HG02798 (cell line): Measurements from ENCODE around the gene ALDH7A1.
A peak's percentile ranks its signal among the peaks of the same experiment; 100 is the strongest.
"Not testable (repeated sequence)": the region's sequence is repeated elsewhere in the genome, so short reads cannot be mapped to it uniquely, and the experiment has no call there.

Experiments
- ATAC-seq: cut with Tn5 transposase; IDR thresholded peaks from one replicate; pipeline ENCODE4 v1.9.1; 2021; ENCODE audit warnings: mild to moderate bottlenecking; ENCODE audit not compliant: unreplicated experiment, poor library complexity

The ALDH7A1 gene

DNA sequence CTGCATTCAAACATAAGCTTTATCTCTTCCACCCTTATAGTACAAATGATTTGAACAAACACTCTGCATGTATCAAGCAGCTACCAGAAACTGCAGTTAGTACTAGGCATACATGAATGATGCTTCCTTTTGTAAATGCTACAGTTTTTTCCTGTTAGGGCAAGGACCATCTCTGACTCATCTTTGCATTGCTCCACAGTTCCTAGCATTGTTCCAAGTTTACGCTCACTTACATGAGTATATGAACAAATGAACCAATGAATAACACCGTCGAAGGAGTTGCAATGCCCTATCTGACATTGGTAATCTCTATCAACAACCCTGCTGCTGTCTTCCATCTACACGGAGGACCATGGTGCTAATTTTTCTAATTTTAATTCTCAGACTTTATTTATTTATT lies 2.1 kb upstream of the ALDH7A1 start:
- ATAC-seq: no peak

DNA sequence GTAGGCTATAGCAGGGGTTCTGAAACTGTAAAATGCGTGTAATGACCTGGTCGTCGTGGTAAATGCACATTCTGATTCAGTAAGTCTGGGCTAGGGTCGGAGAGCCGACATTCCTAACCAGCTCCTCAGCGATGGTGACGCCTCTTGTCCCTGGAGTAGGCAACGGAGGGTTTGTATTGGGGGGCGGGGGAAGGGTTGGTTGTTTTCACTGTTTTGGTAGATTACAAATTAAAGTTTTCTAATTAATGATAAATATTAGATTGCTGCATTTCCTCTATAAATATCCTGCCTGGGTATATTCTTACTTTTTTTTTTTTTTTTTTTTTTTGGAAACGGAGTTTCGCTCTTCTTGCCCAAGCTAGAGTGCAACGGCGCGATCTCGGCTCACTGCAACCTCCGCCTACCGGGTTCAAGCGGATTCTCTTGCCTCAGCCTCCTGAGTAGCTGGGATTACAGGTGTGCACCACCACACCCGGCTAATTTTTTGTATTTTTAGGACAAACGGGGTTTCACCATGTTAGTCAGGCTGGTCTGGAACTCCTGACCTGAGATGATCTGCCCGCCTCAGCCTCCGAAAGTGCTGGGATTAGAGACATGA lies 566 bp upstream of the ALDH7A1 start:
- ATAC-seq: no peak

DNA sequence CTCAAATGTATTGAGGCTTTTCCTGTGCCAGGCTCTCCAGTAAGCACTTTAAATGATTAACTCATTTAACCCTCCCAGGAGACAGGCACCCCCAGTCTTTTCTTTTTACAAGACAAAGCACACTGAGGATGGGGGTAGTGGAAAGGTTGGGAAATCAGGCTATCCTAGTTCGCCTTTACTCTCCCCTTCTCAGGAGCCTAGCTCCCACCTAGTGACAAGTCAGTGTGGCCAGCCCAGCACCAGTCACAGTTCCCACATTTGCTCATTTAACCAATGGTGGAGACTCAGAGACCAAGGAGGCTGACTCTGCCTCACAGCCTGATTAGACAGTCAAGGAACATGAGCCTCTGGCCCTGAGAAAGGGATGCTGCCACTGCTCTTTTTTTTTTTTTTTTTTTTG lies 3.5 kb downstream of the ALDH7A1 start:
- ATAC-seq: no peak

DNA sequence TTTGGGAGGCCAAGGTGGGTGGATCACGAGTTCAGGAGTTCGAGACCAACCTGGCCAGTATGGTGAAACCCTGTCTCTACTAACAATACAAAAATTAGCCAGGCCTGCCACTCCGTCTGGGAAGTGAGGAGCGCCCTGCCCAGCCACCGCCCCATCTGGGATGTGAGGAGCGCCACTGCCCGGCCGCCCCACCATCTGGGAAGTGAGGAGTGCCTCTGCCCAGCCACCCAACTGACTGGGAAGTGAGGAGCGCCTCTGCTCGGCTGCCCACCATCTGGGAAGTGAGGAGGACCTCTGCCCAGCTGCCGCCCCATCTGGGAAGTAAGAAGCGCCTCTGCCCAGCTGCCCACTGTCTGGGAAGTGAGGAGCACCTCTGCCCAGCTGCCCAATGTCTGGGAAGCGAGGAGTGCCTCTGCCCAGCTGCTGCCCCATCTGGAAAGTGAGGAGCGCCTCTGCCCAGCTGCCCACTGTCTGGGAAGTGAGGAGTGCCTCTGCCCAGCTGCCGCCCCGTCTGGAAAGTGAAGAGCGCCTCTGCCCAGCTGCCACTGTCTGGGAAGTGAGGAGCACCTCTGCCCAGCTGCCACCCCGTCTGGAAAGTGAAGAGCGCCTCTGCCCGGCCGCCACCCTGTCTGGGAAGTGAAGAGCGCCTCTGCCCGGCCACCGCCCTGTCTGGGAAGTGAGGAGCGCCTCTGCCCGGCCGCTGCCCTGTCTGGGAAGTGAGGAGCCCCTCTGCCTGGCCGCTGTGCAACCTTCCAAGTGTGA lies 5.3 kb downstream of the ALDH7A1 start:
- ATAC-seq: no peak

DNA sequence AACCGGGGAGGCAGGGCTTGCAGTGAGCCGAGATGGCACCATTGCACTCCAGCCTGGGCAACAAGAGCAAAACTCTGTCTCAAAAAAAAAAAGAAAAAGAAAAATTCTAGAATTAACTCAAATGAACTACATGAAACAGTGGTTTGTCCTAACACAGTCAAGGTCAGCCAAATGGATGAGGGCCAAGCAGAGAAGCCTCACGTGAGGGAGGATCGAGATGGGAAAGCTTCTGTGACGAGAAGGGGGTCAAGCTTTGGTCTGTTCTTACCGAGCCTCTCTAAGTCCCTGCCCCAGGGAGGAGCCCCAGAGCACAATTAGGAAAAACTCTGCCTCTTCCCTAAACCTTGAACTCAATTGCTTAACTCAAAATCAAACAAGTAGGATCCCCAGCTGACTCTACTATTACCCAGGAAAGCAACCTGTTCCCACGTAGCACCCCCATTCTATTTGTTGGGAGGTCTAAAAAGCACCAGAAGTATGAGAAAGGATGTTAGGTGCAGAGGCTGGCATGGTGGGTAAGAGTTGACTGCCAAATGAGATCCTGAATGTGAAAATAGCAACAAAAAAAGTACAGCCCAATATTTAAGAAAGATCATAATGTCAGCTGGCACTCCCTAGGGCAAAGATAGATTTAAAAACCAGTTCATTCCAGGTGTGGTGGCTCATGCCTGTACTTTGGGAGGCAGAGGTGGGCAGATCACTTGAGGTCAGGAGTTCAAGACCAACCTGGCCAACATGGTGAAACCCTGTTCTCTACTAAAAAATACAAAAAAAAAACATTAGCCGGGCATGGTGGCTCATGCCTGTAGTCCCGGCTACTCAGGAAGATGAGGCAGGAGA lies 7.2 kb downstream of the ALDH7A1 start:
- no peak for ATAC-seq

DNA sequence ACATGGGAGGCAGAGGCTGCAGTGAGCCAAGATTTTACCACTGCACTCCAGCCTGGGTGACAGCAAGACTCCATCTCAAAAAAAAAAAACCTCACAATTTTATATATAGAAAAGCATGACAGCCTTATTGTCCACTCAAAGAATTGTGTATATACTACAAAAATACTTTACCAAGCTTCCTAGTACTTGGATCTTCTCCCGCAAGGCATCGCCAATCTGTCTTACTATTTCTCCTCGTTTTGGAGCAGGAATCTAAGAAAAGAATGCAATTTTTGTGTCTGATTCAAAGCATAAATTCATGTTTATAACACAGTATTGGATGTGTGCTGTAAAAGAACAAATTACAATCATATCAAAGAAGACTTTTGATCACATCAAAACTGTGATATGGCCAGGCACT lies 11.3 kb downstream of the ALDH7A1 start:
- ATAC-seq: no peak

DNA sequence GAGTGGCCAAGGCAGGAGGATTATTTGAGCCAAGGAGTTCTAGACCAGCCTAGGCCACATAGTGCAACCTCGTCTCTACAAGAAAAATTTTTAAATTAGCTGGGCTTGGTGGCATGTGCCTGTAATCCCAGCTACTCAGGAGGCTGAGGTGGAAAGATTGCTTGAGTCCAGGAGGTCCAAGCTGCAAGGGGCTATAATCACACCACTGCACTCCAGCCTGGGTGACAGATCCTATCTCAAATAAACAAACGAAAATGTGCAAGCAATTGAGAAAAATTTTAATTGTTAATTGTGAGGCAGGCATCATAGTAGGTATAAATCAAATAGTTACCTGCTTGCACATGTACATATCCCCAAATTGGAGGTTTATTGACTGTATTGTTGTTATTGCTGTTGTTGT lies 15.3 kb downstream of the ALDH7A1 start:
- ATAC-seq: no peak

DNA sequence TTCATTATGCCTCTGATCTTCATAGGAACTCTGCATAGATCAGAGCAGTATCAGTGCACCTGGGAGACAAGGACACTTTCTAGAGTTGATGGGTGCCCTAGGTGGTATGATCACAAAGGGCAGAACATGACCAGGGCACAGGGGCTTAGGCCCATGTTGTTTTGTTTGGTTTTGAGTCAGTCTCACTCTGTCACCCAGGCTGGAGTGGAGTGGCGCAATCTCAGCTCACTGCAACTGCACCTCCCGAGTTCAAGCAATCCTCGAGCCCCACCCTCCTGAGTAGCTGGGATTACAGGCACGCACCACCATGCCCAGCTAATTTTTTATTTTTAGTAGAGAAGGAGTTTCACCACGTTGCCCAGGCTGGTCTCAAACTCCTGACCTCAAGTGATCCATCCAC lies 17.6 kb downstream of the ALDH7A1 start:
- no peak for ATAC-seq

DNA sequence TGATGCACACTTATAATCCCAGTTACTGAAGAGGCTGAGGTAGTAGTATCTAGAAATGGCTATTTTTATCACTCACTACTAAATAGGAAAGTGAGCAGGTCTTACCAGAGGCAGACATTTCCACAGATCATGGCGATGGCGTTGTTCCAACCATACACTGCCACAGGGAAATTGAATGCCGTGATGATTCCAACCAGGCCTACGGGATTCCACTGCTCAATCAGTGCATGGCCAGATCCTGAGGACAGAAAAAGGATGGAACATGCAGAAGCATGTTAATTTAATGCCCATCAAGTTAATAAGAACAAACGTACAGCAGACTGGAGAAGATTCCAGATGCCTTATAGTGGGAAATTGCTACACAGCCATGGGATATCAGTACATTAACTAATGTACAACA lies 18.0 kb downstream of the ALDH7A1 start:
- ATAC-seq: no peak

DNA sequence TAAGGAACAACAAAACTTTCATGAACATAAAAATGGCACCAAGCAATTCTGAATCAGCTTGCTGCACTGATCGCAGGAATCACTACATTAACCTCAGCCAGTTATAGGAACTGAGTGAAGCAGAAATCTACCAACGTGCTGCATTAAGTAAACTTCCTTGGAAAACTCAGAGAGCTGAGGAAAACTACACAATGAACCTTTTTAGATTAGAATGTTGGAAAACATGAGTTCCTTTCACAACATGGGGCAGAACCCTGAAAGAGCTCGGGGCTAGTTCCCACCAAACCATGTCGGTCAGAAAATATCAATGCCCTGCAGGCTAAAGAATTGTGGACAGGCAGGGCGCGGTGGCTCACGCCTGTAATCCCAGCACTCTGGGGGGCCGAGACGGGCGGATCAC lies 19.4 kb downstream of the ALDH7A1 start:
- no peak for ATAC-seq

DNA sequence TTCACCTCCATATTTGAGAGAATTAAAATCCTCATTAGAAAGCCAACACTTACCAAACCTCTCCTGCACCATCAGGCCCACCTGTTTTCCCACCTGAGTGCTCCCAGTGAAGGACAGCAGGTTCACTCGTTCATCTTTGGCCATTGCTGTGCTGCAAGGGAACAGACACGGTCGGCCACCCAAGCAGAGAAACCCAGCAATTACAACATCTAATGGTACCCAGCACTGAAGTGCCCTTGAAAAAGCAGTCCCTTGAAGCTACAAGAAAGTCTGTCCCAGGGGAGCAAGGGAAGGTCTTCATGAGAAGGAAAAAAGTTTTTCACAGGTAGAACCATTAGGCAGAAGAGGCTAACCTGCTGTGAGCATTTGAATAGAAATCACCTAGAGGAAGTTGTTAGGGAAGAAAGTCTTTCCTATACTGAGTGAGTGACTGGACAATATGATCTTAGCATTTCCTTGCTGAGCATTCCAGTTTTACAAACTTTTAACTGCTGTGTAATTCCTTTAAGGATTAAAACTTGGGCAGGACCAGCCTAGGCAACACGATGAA lies 26.7 kb downstream of the ALDH7A1 start:
- ATAC-seq: no peak

DNA sequence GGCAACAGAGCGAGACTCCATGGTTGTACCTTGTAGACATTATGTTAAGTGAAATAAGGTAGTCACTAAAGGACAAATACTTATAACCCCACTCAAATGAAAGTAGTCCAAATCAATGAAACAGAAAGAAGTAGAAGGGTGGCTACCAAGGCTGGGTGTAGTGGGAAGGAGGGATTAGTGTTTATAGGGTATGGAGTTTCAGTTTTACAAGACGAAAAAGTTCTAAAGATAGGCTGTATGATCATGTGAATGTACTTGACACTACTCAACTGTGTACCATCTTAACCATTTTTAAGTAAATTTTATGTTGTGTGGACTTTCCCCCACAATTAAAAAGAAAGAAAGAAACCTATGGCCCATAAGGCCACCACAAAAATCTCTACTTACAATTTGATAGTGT lies 32.2 kb downstream of the ALDH7A1 start:
- ATAC-seq: peak; percentile 87

DNA sequence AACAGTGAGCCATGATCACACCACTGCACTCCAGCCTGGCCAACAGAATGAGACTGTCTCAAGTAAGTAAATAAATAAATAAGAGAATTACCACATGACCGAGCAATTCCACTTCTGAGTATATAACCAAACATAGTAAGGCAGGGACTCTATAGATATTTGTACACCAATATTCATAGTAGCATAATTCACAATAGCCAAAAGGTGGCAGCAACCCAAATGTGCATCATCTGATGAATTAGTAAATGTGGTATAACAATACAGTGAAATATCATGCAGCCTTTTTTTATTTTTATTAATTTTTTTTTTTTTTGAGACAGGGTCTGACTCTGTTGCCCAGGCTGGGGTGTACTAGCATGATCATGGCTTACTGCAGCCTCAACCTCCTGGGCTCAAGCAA lies 33.1 kb downstream of the ALDH7A1 start:
- ATAC-seq: no peak

DNA sequence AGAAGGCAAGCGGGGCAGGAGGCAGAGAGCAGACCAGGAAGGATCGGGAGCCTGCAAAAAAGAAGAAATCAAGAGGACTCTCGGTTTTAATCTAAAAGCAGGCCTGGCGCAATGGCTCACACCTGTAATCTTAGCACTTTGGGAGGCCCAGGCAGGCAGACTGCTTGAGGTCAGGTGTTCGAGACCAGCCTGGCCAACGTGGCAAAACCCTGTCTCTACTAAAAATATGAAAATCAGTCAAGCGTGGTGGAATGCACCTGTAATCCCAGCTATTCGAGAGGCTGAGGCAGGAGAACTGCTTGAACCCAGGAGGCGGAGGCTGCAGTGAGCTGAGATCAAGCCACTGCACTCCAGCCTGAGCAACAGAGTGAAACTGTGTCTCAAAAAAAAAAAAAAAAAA lies 39.9 kb downstream of the ALDH7A1 start:
- not testable (repeated sequence) for ATAC-seq

DNA sequence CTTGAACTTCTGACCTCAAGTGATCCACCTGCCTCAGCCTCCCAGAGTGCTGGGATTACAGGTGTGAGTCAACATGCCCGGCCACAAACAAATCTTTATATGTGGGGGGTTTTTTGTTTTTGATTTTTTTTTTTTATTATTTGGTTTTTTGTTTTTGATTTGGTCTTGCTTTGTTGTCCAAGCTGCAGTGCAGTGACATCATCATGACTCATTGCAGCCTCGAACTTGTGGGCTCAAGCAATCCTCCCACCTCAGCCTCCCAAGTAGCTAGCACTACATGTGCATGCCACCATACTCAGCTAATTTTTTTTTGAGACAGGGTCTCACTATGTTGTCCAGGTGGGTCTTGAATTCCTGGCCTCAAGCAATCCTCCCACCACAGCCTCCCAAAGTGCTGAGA lies 42.4 kb downstream of the ALDH7A1 start:
- no peak for ATAC-seq

DNA sequence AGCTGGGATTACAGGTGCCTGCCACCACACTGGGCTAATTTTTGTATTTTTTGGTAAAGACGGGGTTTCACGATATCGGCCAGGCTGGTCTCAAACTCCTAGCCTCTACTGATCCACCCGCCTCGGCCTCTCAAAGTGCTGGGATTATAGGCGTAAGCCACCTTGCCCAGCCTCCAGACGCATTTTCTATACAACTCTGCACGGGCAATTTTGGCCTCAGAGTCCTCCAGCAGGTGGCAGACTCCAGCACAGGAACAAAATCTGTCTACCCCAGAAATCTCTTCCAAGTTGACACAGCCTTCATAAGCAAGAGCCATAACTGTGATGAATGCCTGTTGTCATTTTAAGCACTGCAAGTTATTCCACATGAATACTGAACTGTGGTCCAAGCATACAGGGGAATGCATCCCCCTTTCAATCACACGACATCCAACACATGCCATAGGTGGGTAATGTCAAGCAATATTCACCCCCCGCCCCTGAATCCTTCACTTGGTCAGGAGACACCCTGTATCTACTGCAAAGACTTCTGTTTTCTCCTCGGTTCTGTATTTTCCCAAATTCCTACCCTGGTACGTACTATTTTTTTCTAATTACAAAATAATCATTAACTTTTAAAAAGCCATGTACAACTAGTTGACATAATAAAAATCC lies 50.8 kb downstream of the ALDH7A1 start:
- peak; percentile 79 for ATAC-seq

DNA sequence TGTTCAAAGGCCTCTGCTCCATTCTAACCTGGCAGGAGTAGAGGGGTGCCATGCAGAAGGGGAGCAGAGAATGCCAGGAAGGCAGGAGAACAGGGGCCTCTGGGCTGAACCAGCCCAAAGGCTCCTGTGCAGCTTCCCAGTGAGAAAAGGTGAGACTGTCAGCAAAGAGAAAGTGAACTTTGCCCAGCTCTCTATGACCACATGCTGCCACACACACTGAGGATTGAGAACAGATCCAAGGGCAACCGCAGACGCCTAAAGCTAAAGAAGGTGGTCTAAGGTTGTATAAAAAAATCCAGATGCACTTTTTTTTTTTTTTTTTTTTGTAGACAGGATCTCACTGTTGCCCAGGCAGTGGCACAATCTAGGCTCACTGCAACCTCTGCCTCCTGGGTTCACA lies 51.4 kb downstream of the ALDH7A1 start:
- no peak for ATAC-seq

DNA sequence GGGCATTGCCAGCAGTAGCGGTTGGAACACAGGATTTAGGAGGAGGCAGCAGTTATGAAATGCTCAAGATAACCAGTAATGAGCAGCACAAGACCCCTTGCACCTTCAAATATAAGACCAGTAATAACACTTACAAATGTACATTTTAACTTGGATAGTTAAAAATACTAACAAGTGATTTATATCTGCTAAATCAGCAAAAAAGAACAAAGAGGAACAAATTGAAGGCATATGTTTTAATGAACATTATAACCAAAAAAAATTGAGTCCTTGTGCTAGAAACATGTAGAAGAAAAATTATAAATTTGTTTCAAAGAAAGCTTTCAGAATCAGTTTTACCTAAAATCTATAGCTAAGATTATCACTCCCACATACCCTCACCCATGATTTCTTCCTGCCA lies 52.0 kb downstream of the ALDH7A1 start:
- ATAC-seq: no peak

DNA sequence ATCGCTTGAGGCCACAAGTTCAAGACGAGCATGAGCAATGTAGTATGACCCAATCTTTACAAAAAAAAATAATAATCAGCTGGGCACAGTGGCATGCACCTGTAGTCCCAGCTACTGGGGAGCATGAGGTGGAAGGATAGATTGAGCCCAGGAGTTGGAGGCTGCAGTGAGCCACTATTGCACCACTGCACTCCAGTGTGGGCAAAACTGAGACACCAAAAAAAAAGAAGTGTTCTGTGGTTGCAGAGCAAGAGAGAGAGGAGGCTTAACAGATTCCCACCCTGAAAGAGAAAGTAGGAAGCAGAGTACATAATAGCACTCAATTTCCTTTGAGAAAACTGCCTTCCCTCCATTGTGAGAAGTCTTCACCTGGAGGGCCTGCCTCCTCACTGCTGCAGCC lies 52.6 kb downstream of the ALDH7A1 start:
- peak; percentile 36 for ATAC-seq

DNA sequence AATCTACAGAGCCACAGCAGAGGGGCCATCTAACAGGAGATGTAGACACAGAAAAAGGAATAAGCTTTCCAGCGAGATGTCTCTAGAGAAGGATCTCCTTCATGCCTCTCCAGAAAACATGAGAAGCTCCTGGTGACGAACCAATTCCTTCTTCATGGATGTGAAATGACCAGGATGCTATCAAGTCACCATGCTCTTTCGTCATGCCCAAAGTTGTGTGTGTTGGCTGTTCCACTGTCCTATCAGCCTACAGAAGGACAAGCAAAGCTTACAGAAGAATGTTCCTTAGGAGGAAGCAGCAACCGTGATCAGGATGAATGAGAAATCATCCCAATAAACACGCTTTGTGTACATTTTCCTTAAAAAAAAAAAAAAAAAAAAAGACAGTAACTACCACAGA lies 54.4 kb downstream of the ALDH7A1 start:
- no peak for ATAC-seq

DNA sequence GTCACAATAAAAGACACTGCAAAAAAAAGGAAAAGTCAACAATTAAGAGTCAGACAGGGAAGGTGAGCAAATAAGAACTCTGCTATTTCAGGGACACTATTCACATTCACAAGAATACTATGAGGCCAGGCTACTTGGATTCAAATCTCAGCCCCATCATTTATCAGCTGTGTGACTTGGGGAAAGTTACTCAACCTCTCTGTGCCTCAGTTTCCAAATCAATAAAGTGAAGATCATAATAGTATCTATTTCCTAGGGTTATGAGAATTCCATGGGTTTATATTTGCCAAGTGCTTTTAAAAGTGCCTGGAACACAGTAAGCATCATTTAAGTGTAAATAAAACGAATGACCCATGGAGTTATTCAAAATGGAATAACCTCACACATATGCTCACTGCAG lies 56.4 kb downstream of the ALDH7A1 start:
- no peak for ATAC-seq
